Epidermal melanocyte (primary cell): ENCODE data around the gene OTUD5.

Source experiments
- DNase-seq: peaks from one replicate; pipeline ENCODE4 v3.0.0; 2011; ENCODE audit warnings: low spot score; ENCODE audit not compliant: insufficient read length

Gene OTUD5

DNA sequence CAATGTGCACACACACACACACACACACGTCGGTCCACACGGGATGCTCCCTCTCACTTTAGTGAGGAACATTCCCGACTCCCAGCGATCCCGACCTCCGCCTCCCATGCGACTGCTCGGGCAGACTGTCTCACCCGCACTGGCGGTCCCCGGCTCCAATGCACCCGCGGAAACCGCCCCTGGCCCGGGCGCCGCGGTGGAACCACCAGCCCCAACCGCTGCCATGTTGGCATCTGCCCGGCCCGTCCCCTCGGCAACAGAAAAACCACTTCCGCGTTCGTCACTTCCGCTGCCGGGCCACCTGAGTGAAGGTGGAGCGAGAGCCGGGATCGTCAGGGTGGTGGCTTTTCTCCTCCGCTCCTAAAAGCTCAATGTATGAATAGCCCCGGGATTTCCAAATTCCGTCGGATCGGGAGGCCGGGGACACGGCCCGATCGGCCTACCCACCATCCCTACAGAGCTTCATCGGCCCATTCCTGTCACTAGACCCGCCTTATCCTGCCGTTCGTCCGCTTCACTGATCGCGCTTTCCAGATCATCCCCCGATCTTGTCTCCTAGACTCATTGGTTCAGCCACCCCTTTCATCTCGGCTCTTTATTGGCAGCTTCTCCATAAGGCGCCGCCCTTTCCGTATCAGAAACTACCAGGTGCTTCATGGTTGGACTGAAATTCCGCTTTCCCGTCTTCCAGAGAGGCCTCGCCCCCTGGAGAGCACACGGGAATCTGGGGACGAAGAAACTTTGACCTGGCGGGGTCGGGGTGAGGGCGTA is 45.8 kb downstream of the OTUD5 start, which contains the start of gene SLC35A2:
TSS of gene SLC35A2 (minus strand) at position 235 of the 771 bp plus-strand sequence. CDS start at position 225, 10 bp downstream.
- DNase-seq, result peak; percentile 64

- DNase-seq, result peak; percentile 16
Observed at GRCh38 chrX:48910926-48911411, 46.4 kb downstream of the OTUD5 start.

DNA sequence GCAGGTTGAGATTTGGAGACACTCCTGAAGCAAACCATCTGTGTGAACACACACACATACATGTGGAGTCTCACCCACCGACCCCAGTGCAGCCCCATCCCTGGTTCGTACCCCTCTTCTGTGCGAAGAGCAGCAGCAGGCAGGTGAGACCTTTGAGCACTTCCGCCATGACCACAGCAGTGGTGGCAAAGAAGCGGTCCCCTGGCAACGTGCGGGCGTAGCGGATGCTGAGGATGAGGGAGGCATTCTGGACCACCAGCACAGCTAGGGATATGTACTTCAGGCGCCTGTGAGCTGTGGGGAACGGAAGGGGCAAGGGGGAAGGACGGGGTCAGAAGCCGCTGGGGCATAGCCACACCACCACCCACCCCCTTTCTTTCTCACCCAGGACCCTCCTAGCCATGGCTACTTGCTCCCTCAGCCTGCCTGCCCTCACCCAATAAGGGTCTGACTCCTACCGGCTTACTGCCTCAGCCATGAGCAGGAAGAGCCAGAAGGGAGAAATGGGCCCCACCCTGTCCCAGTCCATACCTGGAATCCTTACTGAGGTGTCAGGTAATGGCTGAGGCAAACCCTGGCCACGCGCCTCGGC is 47.6 kb downstream of the OTUD5 start:
- no peak for DNase-seq

- no peak for DNase-seq
Observed at GRCh38 chrX:48908600-48908999, 48.8 kb downstream of the OTUD5 start.

- DNase-seq, result no peak
Observed at GRCh38 chrX:48905090-48905790, 52.2 kb downstream of the OTUD5 start.

DNA sequence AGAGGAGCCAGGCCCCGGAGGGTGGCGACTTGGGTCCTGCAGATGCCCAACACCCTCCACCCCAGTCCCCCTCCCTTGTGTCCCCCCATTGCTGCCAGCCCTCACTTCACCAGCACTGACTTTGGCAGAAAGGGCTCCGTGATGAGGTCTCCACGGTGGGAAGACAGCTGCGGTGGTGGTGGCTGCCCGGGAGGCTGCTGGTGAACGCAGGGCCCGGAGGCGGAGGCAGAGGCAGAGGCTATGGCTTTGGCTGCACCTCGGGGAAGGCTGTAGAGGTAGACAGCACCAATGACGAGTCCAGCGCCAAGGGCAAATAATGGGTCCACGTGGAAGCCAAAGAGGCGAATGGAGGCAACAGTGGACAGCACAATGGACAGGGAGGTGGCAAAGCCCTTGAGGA is 52.8 kb downstream of the OTUD5 start:
- DNase-seq, result no peak

DNA sequence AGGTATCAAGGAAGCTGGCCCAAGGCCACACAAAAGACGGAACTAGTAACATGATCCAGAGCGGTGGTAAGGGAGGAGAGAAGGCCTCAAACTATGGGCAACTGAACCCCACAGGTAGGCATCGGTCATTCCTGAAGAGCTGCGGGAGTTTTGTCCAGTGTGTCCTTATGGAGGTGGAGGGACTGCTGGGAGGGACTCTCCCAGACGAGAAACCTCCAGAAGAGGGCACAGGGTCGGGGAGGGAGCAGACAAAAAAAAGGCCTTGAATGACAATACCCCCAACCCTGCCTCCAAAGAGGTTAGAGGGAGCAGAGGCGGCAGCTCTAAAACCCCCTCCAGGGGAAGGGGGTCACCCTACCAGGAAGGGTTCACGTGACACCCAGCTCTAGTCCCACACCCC is 53.2 kb downstream of the OTUD5 start:
- no peak for DNase-seq

- no peak for DNase-seq
Observed at GRCh38 chrX:48903290-48903689, 54.1 kb downstream of the OTUD5 start.

GRCh38 chrX:48902776-48903175 is 54.6 kb downstream of the OTUD5 start:
- DNase-seq, result no peak

DNA sequence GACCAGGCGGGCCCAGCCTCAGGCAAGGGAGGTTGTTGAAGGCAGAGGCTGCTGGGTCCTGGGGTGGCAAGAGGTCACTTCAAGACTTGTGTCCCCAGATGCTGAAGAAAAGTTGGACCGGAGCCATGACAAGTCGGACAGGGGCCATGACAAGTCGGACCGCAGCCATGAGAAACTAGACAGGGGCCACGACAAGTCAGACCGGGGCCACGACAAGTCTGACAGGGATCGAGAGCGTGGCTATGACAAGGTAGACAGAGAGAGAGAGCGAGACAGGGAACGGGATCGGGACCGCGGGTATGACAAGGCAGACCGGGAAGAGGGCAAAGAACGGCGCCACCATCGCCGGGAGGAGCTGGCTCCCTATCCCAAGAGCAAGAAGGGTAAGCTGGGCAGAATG is 55.3 kb downstream of the OTUD5 start:
- DNase-seq, result no peak

GRCh38 chrX:48901069-48901468 is 56.3 kb downstream of the OTUD5 start:
- DNase-seq, result no peak

- DNase-seq, result no peak
Observed at GRCh38 chrX:48899078-48899410, 58.4 kb downstream of the OTUD5 start.

DNA sequence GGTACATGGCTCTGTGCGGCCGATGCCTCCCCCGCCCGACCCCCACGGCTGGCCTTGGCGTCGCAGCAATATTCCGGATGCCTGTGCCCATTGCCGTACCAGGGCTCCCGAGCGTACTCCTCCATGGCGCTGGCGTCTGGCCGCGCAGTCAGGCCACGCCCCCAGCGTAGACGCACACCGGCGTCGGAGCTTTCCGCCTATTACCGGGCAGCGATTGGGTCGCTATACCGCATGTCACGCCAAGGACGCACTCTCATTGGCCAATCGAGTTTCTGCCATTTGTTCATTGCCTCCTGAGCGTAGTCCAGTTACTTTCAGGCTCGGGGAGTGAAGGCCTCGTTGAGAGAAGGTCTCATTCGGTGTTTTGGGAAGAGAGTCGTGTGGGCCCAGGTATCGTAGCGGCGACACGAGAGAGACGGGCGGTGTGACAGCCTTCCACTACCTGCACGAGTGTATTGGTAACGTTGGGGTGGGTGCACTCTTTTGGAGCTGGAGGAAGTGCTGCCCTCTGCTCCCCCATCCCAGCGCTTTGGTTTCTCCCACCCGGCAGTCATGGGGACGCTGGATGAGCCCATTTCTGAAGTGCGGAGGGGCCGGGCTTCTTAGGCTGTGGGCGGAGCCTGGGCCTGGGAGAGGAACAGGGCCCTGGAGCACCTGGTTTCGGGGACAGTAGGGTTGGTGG is 59.6 kb downstream of the OTUD5 start, which contains the start of the genes PQBP1 and TIMM17B:
TSS of gene PQBP1 (plus strand) at position 306 of the 682 bp plus-strand sequence. CDS start 580 bp downstream, outside the sequence.
TSS of gene TIMM17B (minus strand) at position 144 of the 682 bp plus-strand sequence. CDS start at position 125, 19 bp downstream.
- DNase-seq, result peak; percentile 81

DNA sequence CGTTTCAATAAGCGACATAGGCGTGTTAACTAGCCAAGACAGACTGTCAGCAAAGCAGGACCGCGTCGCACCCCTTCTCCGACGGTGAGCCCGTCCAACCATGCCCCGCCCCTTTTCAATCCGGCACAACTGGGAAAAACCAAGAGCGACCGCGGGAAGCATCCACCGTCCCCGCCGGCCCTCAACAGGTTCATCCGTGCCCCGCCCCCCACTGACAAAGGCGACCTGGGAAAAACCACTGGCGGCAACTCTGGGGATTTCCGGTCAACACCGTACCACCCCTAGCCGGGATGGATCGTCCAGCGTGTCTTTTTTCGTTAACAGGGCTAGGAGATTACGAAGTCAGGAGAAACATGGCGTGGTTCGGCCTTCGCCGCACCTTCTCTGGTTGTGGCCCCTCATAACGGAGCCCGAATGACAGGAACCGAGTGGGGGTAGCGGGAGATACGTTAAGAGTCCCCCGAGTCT is 60.2 kb downstream of the OTUD5 start:
- peak; percentile 45 for DNase-seq

DNA sequence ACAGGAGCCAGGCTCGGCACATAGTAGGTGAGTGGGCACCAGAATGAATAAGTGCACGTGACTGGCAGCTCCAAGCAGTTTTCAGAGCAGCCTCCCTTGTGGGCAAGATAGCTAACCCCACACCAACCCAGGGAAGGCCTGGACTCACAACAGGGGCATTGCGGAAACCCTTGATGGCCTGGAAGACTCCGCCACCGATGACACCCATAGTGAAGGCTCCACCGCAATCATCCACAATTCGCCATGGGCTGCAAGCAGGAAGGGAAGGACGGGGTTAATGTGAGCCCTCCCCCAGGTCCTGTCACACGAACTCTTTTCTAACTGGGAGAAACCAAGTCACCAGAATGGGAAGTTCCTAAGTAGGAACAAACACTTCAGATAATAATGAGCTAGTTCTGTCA is 60.8 kb downstream of the OTUD5 start:
- no peak for DNase-seq

DNA sequence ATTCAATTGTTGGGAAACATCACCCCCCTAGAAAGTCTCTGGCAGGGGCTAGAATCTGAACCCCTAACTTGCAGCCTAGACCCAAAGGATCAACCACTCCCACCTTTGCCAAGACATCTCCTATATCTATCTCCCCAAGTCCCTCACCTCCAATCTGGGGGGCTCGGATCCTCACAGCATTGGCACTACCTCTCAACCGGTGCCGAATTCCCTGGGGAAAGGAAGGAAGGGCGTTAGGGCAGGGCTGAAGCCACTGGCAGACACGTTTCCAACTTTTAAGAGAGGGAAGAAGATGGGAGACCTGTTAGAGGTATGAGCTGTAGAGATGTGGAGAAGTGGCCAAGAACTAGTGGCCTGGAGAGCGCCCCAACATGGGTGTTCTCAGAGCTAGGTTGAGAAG is 62.5 kb downstream of the OTUD5 start:
- DNase-seq, result no peak

- no peak for DNase-seq
Observed at GRCh38 chrX:48893556-48894348, 63.7 kb downstream of the OTUD5 start.

- DNase-seq, result no peak
Observed at GRCh38 chrX:48892896-48893295, 64.5 kb downstream of the OTUD5 start.

GRCh38 chrX:48891402-48892288 is 65.8 kb downstream of the OTUD5 start:
- peak; percentile 37 for DNase-seq
